Astrocyte (in vitro differentiated cells and primary cell): Measurements from ENCODE around the gene SLC27A2. TPM values are rescaled to one million over a fixed set of nuclear protein-coding genes. Genes with fewer than 3 reads are reported as not detected.

Experiments
- DNase-seq: peaks from one replicate; pipeline ENCODE4 v3.0.0-alpha.2; 2010; ENCODE audit warnings: low read depth
- FAIRE-seq: peaks from 2 replicates; lab custom pipeline; 2011; peaks lifted over from hg19 to GRCh38; lab: Jason Lieb, UNC
- H2AFZ ChIP-seq: 2 replicates; pipeline ENCODE4 v1.6.0; 2012; ENCODE audit warnings: low read depth, low read length, inconsistent platforms
- H3K27ac ChIP-seq: 2 replicates; pipeline ENCODE4 v1.5.1; 2011; ENCODE audit warnings: low read depth, low read length, inconsistent platforms
- H3K27me3 ChIP-seq: 2 replicates; pipeline ENCODE4 v1.6.0; 2011; ENCODE audit warnings: low read length, inconsistent platforms; ENCODE audit not compliant: insufficient read depth
- H3K36me3 ChIP-seq: 2 replicates; pipeline ENCODE4 v1.5.1; 2011; ENCODE audit warnings: low read length, inconsistent platforms; ENCODE audit not compliant: insufficient read depth
- H3K4me1 ChIP-seq: 2 replicates; pipeline ENCODE4 v1.5.1; 2011; ENCODE audit warnings: low read length, inconsistent platforms; ENCODE audit not compliant: insufficient read depth
- H3K4me2 ChIP-seq: 2 replicates; pipeline ENCODE4 v1.6.0; 2012; ENCODE audit warnings: low read length, inconsistent platforms
- H3K4me3 ChIP-seq: 2 replicates; pipeline ENCODE4 v1.5.1; 2011; ENCODE audit warnings: low read depth, mild to moderate bottlenecking, low read length, inconsistent platforms; ENCODE audit not compliant: insufficient read depth
- H3K79me2 ChIP-seq: 2 replicates; pipeline ENCODE4 v1.6.0; 2012; ENCODE audit warnings: mild to moderate bottlenecking, low read length, inconsistent platforms; ENCODE audit not compliant: insufficient read depth
- H3K9ac ChIP-seq: 2 replicates; pipeline ENCODE4 v1.6.0; 2012; ENCODE audit warnings: mild to moderate bottlenecking, low read length, inconsistent platforms
- H3K9me3 ChIP-seq: 2 replicates; pipeline ENCODE4 v1.5.1; 2012; ENCODE audit warnings: low read depth, mild to moderate bottlenecking, low read length, inconsistent platforms; ENCODE audit not compliant: insufficient read depth
- H4K20me1 ChIP-seq: 2 replicates; pipeline ENCODE4 v1.6.0; 2012; ENCODE audit warnings: low read length, inconsistent platforms; ENCODE audit not compliant: insufficient read depth
- H3K27ac Mint-ChIP-seq: one replicate; pipeline ENCODE4 v1.8.0; 2021; ENCODE audit warnings: mild to moderate bottlenecking, mixed read lengths; ENCODE audit not compliant: unreplicated experiment
- H3K27me3 Mint-ChIP-seq: one replicate; pipeline ENCODE4 v1.8.0; 2021; ENCODE audit warnings: low read depth, mixed read lengths; ENCODE audit not compliant: unreplicated experiment
- H3K36me3 Mint-ChIP-seq: one replicate; pipeline ENCODE4 v1.8.0; 2021; ENCODE audit warnings: low read depth, mixed read lengths; ENCODE audit not compliant: unreplicated experiment
- H3K4me1 Mint-ChIP-seq: one replicate; pipeline ENCODE4 v1.8.0; 2021; ENCODE audit warnings: low read depth, mixed read lengths; ENCODE audit not compliant: unreplicated experiment
- H3K4me3 Mint-ChIP-seq: one replicate; pipeline ENCODE4 v1.8.0; 2021; ENCODE audit warnings: mild to moderate bottlenecking, moderate library complexity, mixed read lengths; ENCODE audit not compliant: unreplicated experiment
- H3K9me3 Mint-ChIP-seq: one replicate; pipeline ENCODE4 v1.8.0; 2021; ENCODE audit warnings: mild to moderate bottlenecking, mixed read lengths; ENCODE audit not compliant: unreplicated experiment
- EZH2 ChIP-seq: IDR thresholded peaks from 2 replicates; pipeline ENCODE4 v1.6.1; 2012; ENCODE audit warnings: mild to moderate bottlenecking, low read length, inconsistent platforms; ENCODE audit not compliant: insufficient read depth
- total RNA-seq: library from RNA; stranded (reverse); gene quantifications from 2 replicates; pipeline ENCODE4 v1.2.1, GENCODE V29; 2021
- TF ChIP-seq, protein P1 (sequence below): IDR thresholded peaks from 2 replicates; pipeline ENCODE4 v1.5.1; 2011; ENCODE audit warnings: low read depth, mild to moderate bottlenecking, inconsistent platforms, low read length, moderate library complexity; ENCODE audit not compliant: insufficient read depth

SLC27A2 gene
- total RNA-seq, 1 donor from 2014 or later: 0.82 TPM

- Histone ChIP-seq H3K4me1 (no peaks in the 10 kb centered on the region), H3K4me2 (no peak overlapping the region), H3K4me3 (no peak overlapping the region), H3K36me3 (no peaks in the 10 kb centered on the region), H3K79me2 (no peaks in the 10 kb centered on the region), H2AFZ (no peak overlapping the region), H3K27ac (no peak overlapping the region), H3K9me3 (no peaks in the 10 kb centered on the region), H3K27me3 (no peaks in the 10 kb centered on the region), H4K20me1 (no peaks in the 10 kb centered on the region), H3K9ac (no peak overlapping the region)
- H3K27ac Mint-ChIP-seq: no peak overlapping the region
- peaks cover 17% of the 10 kb centered on the region for H3K4me1 Mint-ChIP-seq
- H3K36me3 Mint-ChIP-seq: peaks cover 2% of the 10 kb centered on the region
- H3K4me3 Mint-ChIP-seq: no peak overlapping the region
- TF ChIP-seq, protein P1, sequence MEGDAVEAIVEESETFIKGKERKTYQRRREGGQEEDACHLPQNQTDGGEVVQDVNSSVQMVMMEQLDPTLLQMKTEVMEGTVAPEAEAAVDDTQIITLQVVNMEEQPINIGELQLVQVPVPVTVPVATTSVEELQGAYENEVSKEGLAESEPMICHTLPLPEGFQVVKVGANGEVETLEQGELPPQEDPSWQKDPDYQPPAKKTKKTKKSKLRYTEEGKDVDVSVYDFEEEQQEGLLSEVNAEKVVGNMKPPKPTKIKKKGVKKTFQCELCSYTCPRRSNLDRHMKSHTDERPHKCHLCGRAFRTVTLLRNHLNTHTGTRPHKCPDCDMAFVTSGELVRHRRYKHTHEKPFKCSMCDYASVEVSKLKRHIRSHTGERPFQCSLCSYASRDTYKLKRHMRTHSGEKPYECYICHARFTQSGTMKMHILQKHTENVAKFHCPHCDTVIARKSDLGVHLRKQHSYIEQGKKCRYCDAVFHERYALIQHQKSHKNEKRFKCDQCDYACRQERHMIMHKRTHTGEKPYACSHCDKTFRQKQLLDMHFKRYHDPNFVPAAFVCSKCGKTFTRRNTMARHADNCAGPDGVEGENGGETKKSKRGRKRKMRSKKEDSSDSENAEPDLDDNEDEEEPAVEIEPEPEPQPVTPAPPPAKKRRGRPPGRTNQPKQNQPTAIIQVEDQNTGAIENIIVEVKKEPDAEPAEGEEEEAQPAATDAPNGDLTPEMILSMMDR: no peak
- TF ChIP-seq EZH2: no peak
- FAIRE-seq: no peak
- DNase-seq: no peak
- H3K27me3 Mint-ChIP-seq: no peaks in the 10 kb centered on the region
- H3K9me3 Mint-ChIP-seq: no peaks in the 10 kb centered on the region
Observed at GRCh38 chr15:50244153-50244552, 62.2 kb downstream of the SLC27A2 start.

- H3K4me2 ChIP-seq: no peak overlapping the region
- no peak overlapping the region for H3K27ac ChIP-seq
- H3K79me2 ChIP-seq: no peaks in the 10 kb centered on the region
- H3K36me3 ChIP-seq: no peaks in the 10 kb centered on the region
- Mint-ChIP-seq H3K9me3 (no peaks in the 10 kb centered on the region), H3K36me3 (peaks cover 2% of the 10 kb centered on the region), H3K4me1 (peaks cover 17% of the 10 kb centered on the region), H3K4me3 (no peak overlapping the region), H3K27me3 (no peaks in the 10 kb centered on the region), H3K27ac (no peak overlapping the region)
- H3K4me3 ChIP-seq: no peak overlapping the region
- peaks cover 2% of the 10 kb centered on the region for H3K27me3 ChIP-seq
- no peak overlapping the region for H2AFZ ChIP-seq
- TF ChIP-seq, protein P1: no peak
- TF ChIP-seq EZH2: no peak
- no peak for FAIRE-seq
- no peaks in the 10 kb centered on the region for H3K4me1 ChIP-seq
- H4K20me1 ChIP-seq: no peaks in the 10 kb centered on the region
- H3K9ac ChIP-seq: no peak overlapping the region
- no peak for DNase-seq
- H3K9me3 ChIP-seq: no peaks in the 10 kb centered on the region
Observed at GRCh38 chr15:50244959-50245624, 63.1 kb downstream of the SLC27A2 start.

DNA sequence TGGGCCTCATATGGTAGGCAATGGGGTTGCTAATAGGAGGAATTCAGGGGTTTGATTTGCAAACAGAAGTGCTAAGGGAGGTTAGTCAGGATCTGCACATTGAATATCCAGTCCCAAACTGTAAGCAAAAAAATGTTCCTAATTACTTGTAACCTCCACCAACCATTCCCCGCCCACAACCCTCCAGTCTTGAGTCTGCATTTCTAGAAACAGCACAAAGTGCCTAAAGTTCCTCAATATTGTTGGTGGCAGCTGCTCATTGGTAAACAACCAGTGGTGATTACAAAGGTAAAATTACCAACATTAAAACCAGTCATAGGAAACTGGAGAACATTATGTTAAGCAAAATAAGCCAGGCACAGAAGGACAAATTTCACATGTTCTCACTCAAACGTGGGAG is 64.6 kb downstream of the SLC27A2 start:
- no peaks in the 10 kb centered on the region for H3K4me1 ChIP-seq
- H3K9me3 ChIP-seq: no peaks in the 10 kb centered on the region
- Mint-ChIP-seq H3K4me3 (no peak overlapping the region), H3K27me3 (no peaks in the 10 kb centered on the region), H3K27ac (no peak overlapping the region), H3K4me1 (peaks cover 8% of the 10 kb centered on the region), H3K36me3 (peaks cover 2% of the 10 kb centered on the region), H3K9me3 (no peaks in the 10 kb centered on the region)
- no peaks in the 10 kb centered on the region for H3K36me3 ChIP-seq
- no peaks in the 10 kb centered on the region for H3K79me2 ChIP-seq
- H3K27ac ChIP-seq: no peak overlapping the region
- H3K9ac ChIP-seq: no peak overlapping the region
- TF ChIP-seq, protein P1: no peak
- no peak for TF ChIP-seq EZH2
- no peak overlapping the region for H2AFZ ChIP-seq
- no peaks in the 10 kb centered on the region for H4K20me1 ChIP-seq
- H3K4me2 ChIP-seq: no peak overlapping the region
- peaks cover 10% of the 10 kb centered on the region for H3K27me3 ChIP-seq
- no peak overlapping the region for H3K4me3 ChIP-seq
- DNase-seq: no peak
- FAIRE-seq: no peak
